K562 (cell line): ENCODE measurements around the gene PARD3. TPM values are rescaled to one million over a fixed set of nuclear protein-coding genes. Genes with fewer than 3 reads are reported as not detected.

Source experiments
- ATAC-seq: fragments of 200-7000 bp; cut with Tn5 transposase; 3 replicates; pipeline ENCODE4 v1.9.1; 2020; ENCODE audit warnings: moderate library complexity
- BruUV-seq: library from RNA; stranded (reverse); fragments of 400-500 nt; replicated peaks from 2 replicates; lab custom pipeline; 2021; lab: Mats Ljungman, UMichigan
- CTCF ChIA-PET: fragments of 300-600 bp; formaldehyde crosslinking; extraction: SDS; loops from one replicate; lab custom pipeline; 2021; ENCODE audit warnings: low intra/inter-chr PET ratio; lab: Yijun Ruan, JAX
- POLR2A ChIA-PET: fragments of 300-600, 350-650 bp; sonication (Branson Sonifier 250); formaldehyde crosslinking; extraction: SDS; loops from one replicate; lab custom pipeline; 2021; ENCODE audit warnings: antibody characterized with exemption, inconsistent platforms; lab: Yijun Ruan, JAX
- DNase-seq, 4 experiments: peaks; one replicate each; pipeline versions ENCODE4 v3.0.0 to v3.0.0-alpha.2; 2011 to 2018; ENCODE audit warnings: low spot score in 3 of 4, mixed read lengths in 3 of 4; ENCODE audit errors: extremely low read depth in 1 of 4
- FAIRE-seq: peaks from 2 replicates; lab custom pipeline; 2011; peaks lifted over from hg19 to GRCh38; lab: Jason Lieb, UNC
- H2AFZ ChIP-seq: 2 replicates; pipeline ENCODE4 v1.6.0; 2011; ENCODE audit warnings: low read depth, low read length, control low read depth, inconsistent platforms
- H3K27ac ChIP-seq: fragments of 200-600 bp; 3 replicates; pipeline ENCODE4 v1.8.0; 2011; ENCODE audit warnings: low read depth, mild to moderate bottlenecking, control low read depth, inconsistent platforms, low read length, moderate library complexity, mixed read lengths; ENCODE audit errors: extremely low read depth
- H3K27me3 ChIP-seq, 2 experiments: fragments of 300-600 bp in 1 of 2; 2 replicates in 1 of 2; 3 replicates in 1 of 2; pipeline versions ENCODE4 v1.6.0 to v1.8.0; 2011; ENCODE audit warnings: inconsistent platforms in 2 of 2, low read length in 2 of 2, mild to moderate bottlenecking in 1 of 2, mixed read lengths in 1 of 2, moderate library complexity in 1 of 2; ENCODE audit not compliant: control insufficient read depth in 2 of 2, insufficient read depth in 2 of 2
- H3K36me3 ChIP-seq: fragments of 300-600 bp; 3 replicates; pipeline ENCODE4 v1.8.0; 2011; ENCODE audit warnings: mild to moderate bottlenecking, low read length, inconsistent platforms; ENCODE audit not compliant: control insufficient read depth, insufficient read depth
- H3K4me1 ChIP-seq, 2 experiments: fragments of 200-600 bp in 1 of 2; replicated peaks in 1 of 2; 2 replicates in 1 of 2; 3 replicates in 1 of 2; pipeline versions ENCODE4 v1.5.1 to v1.8.0; 2011; ENCODE audit warnings: inconsistent platforms in 2 of 2, low read length in 2 of 2, mild to moderate bottlenecking in 1 of 2, mixed read lengths in 1 of 2, moderate library complexity in 1 of 2; ENCODE audit not compliant: control insufficient read depth in 2 of 2, insufficient read depth in 2 of 2
- H3K4me2 ChIP-seq: 2 replicates; pipeline ENCODE4 v1.6.1; 2011; ENCODE audit warnings: low read length, control low read depth, inconsistent platforms, mixed read lengths; ENCODE audit not compliant: insufficient read depth
- H3K4me3 ChIP-seq: fragments of 200-600 bp; sonication (generic), shearing (Covaris generic); 2 replicates; pipeline ENCODE4 v1.5.1; 2016; ENCODE audit warnings: control low read depth, inconsistent platforms
- H3K79me2 ChIP-seq: fragments of 200-600 bp; 3 replicates; pipeline ENCODE4 v1.8.0; 2011; ENCODE audit warnings: low read length, inconsistent platforms; ENCODE audit not compliant: control insufficient read depth, insufficient read depth
- H3K9ac ChIP-seq, 2 experiments: 2 replicates each; pipeline versions ENCODE4 v1.6.0 to v1.6.1; 2011; ENCODE audit warnings: low read depth in 2 of 2, low read length in 2 of 2, control low read depth in 1 of 2, inconsistent platforms in 1 of 2, mild to moderate bottlenecking in 1 of 2, mixed read lengths in 1 of 2; ENCODE audit not compliant: insufficient read depth in 1 of 2
- H3K9me1 ChIP-seq: one replicate; pipeline ENCODE4 v1.6.0; 2011; ENCODE audit warnings: inconsistent platforms, mild to moderate bottlenecking, low read length, moderate library complexity; ENCODE audit not compliant: control insufficient read depth, insufficient read depth
- H3K9me3 ChIP-seq: replicated peaks from 2 replicates; pipeline ENCODE4 v1.5.1; 2011; ENCODE audit warnings: low read depth, low read length, inconsistent platforms; ENCODE audit not compliant: control insufficient read depth, insufficient read depth
- H4K20me1 ChIP-seq: replicated peaks from 2 replicates; pipeline ENCODE4 v1.6.1; 2011; ENCODE audit warnings: low read length, inconsistent platforms, mixed read lengths; ENCODE audit not compliant: control insufficient read depth, insufficient read depth
- BCL6 ChIP-seq: fragments of 250-450 bp; sonication (Bioruptor Pico); IDR thresholded peaks from 2 replicates; pipeline ENCODE4 v1.4.0; 2020
- CBFA2T3 ChIP-seq: fragments of 450-650 bp; IDR thresholded peaks from 2 replicates; pipeline ENCODE4 v1.6.1; 2017
- CHD4 ChIP-seq: fragments of 200-600 bp; sonication (generic); IDR thresholded peaks from 3 replicates; pipeline ENCODE4 v1.6.1; 2012; ENCODE audit warnings: low read depth, mild to moderate bottlenecking, mixed read lengths, low read length, inconsistent platforms; ENCODE audit not compliant: insufficient read depth, insufficient replicate concordance, poor library complexity, severe bottlenecking
- MCM3 ChIP-seq: fragments of 450-650 bp; IDR thresholded peaks from 2 replicates; pipeline ENCODE4 v1.6.1; 2016
- NFIX ChIP-seq: fragments of 250-450 bp; sonication (Bioruptor Pico); IDR thresholded peaks from 2 replicates; pipeline ENCODE4 v1.4.0; 2020; ENCODE audit warnings: low read depth, mild to moderate bottlenecking, moderate library complexity
- NR3C1 ChIP-seq: sonication (generic); formaldehyde crosslinking; IDR thresholded peaks from 2 replicates; pipeline ENCODE4 v1.8.1; 2022; ENCODE audit warnings: missing genetic modification reagents
- POLR2G ChIP-seq: fragments of 200-400 bp; formaldehyde crosslinking; IDR thresholded peaks from 2 replicates; pipeline ENCODE4 v1.6.1; 2017; ENCODE audit warnings: low read depth, mild to moderate bottlenecking, antibody characterized with exemption, low read length, moderate library complexity
- RBBP5 ChIP-seq: fragments of 200-600 bp; sonication (generic); IDR thresholded peaks from 2 replicates; pipeline ENCODE4 v1.6.1; 2012; ENCODE audit warnings: borderline replicate concordance, mild to moderate bottlenecking, low read length, control low read depth, inconsistent platforms; ENCODE audit not compliant: insufficient read depth, poor library complexity, severe bottlenecking
- SOX6 ChIP-seq: fragments of 450-650 bp; IDR thresholded peaks from 2 replicates; pipeline ENCODE4 v1.6.1; 2014; ENCODE audit warnings: mild to moderate bottlenecking
- ZNF140 ChIP-seq: fragments of 250-450 bp; sonication (Bioruptor Pico); IDR thresholded peaks from 2 replicates; pipeline ENCODE4 v1.8.0; 2021; ENCODE audit warnings: moderate library complexity, mild to moderate bottlenecking, inconsistent platforms
- ZNF384 ChIP-seq: IDR thresholded peaks from 2 replicates; pipeline ENCODE4 v1.6.1; 2012; ENCODE audit warnings: low read depth, low read length, improper control_type of control experiment
- ZNF592 ChIP-seq: fragments of 450-650 bp; IDR thresholded peaks from 2 replicates; pipeline ENCODE4 v1.6.1; 2017; ENCODE audit warnings: antibody characterized with exemption, mild to moderate bottlenecking
- ZNF639 ChIP-seq, 2 experiments: fragments of 200-800 bp in 1 of 2; sonication (Bioruptor generic) in 1 of 2; sonication (generic) in 1 of 2; formaldehyde crosslinking in 1 of 2; IDR thresholded peaks in 1 of 2; conservative IDR thresholded peaks in 1 of 2; 2 replicates each; pipeline versions ENCODE4 v1.5.0 to v1.6.1; 2016 to 2020; ENCODE audit warnings: missing compliant biosample characterization in 1 of 2, missing genetic modification characterization in 1 of 2, missing genetic modification reagents in 1 of 2
- WGBS: fragments of 100-300 bp; shearing (Covaris generic); methylation state at CpG from one replicate; pipeline ENCODE4 v1.1.6; 2016; ENCODE audit warnings: low coverage, mixed read lengths; ENCODE audit not compliant: insufficient coverage; ENCODE audit errors: missing lambda C conversion rate; 5-methylcytosine and 5-hydroxymethylcytosine counted together
- in situ Hi-C: fragments of 300-500 bp; cut with MboI; formaldehyde crosslinking; loops from 4 replicates; pipeline ENCODE4 v1.15.0; 2018; ENCODE audit warnings: inconsistent platforms, mixed read lengths
- intact Hi-C: fragments of 100-400 bp; cut with micrococcal nuclease; formaldehyde crosslinking; loops from 2 replicates; pipeline ENCODE4 v1.14.2; 2022
- polyA plus RNA-seq, 8 experiments: library from polyadenylated mRNA; depleted of rRNA in 4 of 8; stranded (reverse) in 5 of 8; unstranded in 3 of 8; fragments of >200 nt; fragmentation: Nextera tagmentation in 2 of 8; fragmentation: Illumina TruSeq in 1 of 8; extraction: Ambion mirVana in 2 of 8; extraction: Trizol in 1 of 8; gene quantifications; 2 replicates each; pipeline versions ENCODE4 v1.2.1 to v1.2.3, GENCODE V29; 2011 to 2014; ENCODE audit warnings: inconsistent platforms in 1 of 8, missing spikeins in 1 of 8
- total RNA-seq, 7 experiments: library from RNA; depleted of rRNA in 6 of 7; stranded (reverse); fragments of >200 nt in 6 of 7; fragmentation: Illumina TruSeq in 2 of 7; extraction: Trizol in 2 of 7; gene quantifications; 2 replicates each; pipeline versions ENCODE4 v1.2.1 to v1.2.3, GENCODE V29; 2011 to 2021; ENCODE audit warnings: low replicate concordance in 1 of 7

Gene PARD3
- total and polyA plus RNA-seq, 9 of the 15 experiments (the other 6 are each of a cell fraction or from before 2014, with no cell fraction given), result 2.7 to 11.7 (median 7.7) TPM

- TF ChIP-seq ZNF384, result no peak
Observed at GRCh38 chr10:34148305-34148657, 666.8 kb downstream of the PARD3 start (continued).

GRCh38 chr10:34147641-34148304 lies 667.3 kb downstream of the PARD3 start:
- ATAC-seq, result no peak

More at GRCh38 chr10:34147641-34148304, 667.3 kb downstream of the PARD3 start:
- 0% methylated on average over 4 of the region's 4 CpGs for WGBS
- CTCF ChIA-PET, result no interaction called here
- Histone ChIP-seq H4K20me1 (no peaks in the 10 kb centered on the region; the same call in 1 of the 2 replicates), H2AFZ (no peak overlapping the region), H3K36me3 (no peaks in the 10 kb centered on the region), H3K4me3 (no peak overlapping the region), H3K9ac (no peak overlapping the region), H3K27ac (no peak overlapping the region), H3K27me3 (no peaks in the 10 kb centered on the region), H3K4me2 (no peak overlapping the region), H3K4me1 (no peaks in the 10 kb centered on the region), H3K9me1 (no peaks in the 10 kb centered on the region), H3K9me3 (no peaks in the 10 kb centered on the region), H3K79me2 (no peaks in the 10 kb centered on the region)
- POLR2A ChIA-PET, result no interaction called here
- intact Hi-C loops (no loop called here), in situ Hi-C loops (no loop called here)
- no peak for TF ChIP-seq NR3C1 (CRISPR knock-in tag)
- TF ChIP-seq CHD4, result no peak
- TF ChIP-seq RBBP5, result no peak
- TF ChIP-seq SOX6, result no peak
- no peak for TF ChIP-seq ZNF639 (CRISPR knock-in tag; conservative IDR thresholded peaks at IDR 0.05 in 1 of 2, IDR thresholded peaks at IDR 0.05 in 1 of 2)
- TF ChIP-seq ZNF140 (CRISPR knock-in tag), result no peak
- no peak for TF ChIP-seq POLR2G
- no peak for TF ChIP-seq BCL6 (CRISPR knock-in tag)
- TF ChIP-seq MCM3, result no peak
- no peak for TF ChIP-seq NFIX (CRISPR knock-in tag)
- TF ChIP-seq ZNF592, result no peak
- no peak for TF ChIP-seq CBFA2T3
- no peak for FAIRE-seq
- no TSS peak for BruUV-seq
- DNase-seq, result no peak
